ENCODE results near the gene ATP10D. TPM values are rescaled to one million over a fixed set of nuclear protein-coding genes. Genes with fewer than 3 reads are reported as not detected.
A peak's percentile ranks its signal among the peaks of the same experiment; 100 is the strongest.

The ATP10D gene
- total RNA-seq, 1 donor from 2014 or later, result 25.2 TPM

- Histone ChIP-seq H3K27ac (no peak overlapping the region), H3K4me3 (no peak overlapping the region), H3K9me3 (no peaks in the 10 kb centered on the region), H3K27me3 (ENCODE audit: low read depth) (no peaks in the 10 kb centered on the region), H3K36me3 (no peaks in the 10 kb centered on the region), H3K4me1 (peaks cover 12% of the 10 kb centered on the region)
- no peak for TF ChIP-seq CTCF (IDR thresholded peaks at IDR 0.05)
- intact Hi-C loops (cut with DNase I), result no loop called here
- no peak for ATAC-seq
- no peak for DNase-seq
Observed at GRCh38 chr4:47499700-47500099, 14.6 kb downstream of the ATP10D start.

GRCh38 chr4:47500776-47501175 lies 15.7 kb downstream of the ATP10D start:
- TF ChIP-seq CTCF (IDR thresholded peaks at IDR 0.05), result no peak

GRCh38 chr4:47505147-47505546 lies 20.1 kb downstream of the ATP10D start:
- Histone ChIP-seq H3K4me1 (peaks cover 3% of the 10 kb centered on the region), H3K36me3 (no peaks in the 10 kb centered on the region)
- TF ChIP-seq CTCF (IDR thresholded peaks at IDR 0.05), result no peak

More at GRCh38 chr4:47500776-47501175, 15.7 kb downstream of the ATP10D start:
- H3K36me3 ChIP-seq, result no peaks in the 10 kb centered on the region
- no peaks in the 10 kb centered on the region for H3K27me3 ChIP-seq (ENCODE audit: low read depth)
- DNase-seq (no peak), ATAC-seq (no peak)
- H3K9me3 ChIP-seq, result no peaks in the 10 kb centered on the region
- no peak overlapping the region for H3K4me3 ChIP-seq
- intact Hi-C loops (cut with DNase I), result no loop called here
- no peak overlapping the region for H3K27ac ChIP-seq
- peaks cover 12% of the 10 kb centered on the region for H3K4me1 ChIP-seq

GRCh38 chr4:47505666-47506065 lies 20.6 kb downstream of the ATP10D start:
- no peak for TF ChIP-seq CTCF (IDR thresholded peaks at IDR 0.05)
- no peaks in the 10 kb centered on the region for H3K27me3 ChIP-seq (ENCODE audit: low read depth)

More at GRCh38 chr4:47505147-47505546, 20.1 kb downstream of the ATP10D start:
- intact Hi-C loops (cut with DNase I), result no loop called here
- ATAC-seq (no peak), DNase-seq (no peak)
- Histone ChIP-seq H3K27ac (no peak overlapping the region), H3K4me3 (no peak overlapping the region), H3K27me3 (ENCODE audit: low read depth) (no peaks in the 10 kb centered on the region), H3K9me3 (no peaks in the 10 kb centered on the region)

GRCh38 chr4:47510506-47511143 lies 25.6 kb downstream of the ATP10D start:
- H3K27ac ChIP-seq, result peak overlapping the region; percentile 33
- peaks cover 19% of the 10 kb centered on the region for H3K4me1 ChIP-seq
- ATAC-seq (peak; percentile 59 to 72), DNase-seq (no peak)
- no peak overlapping the region for H3K4me3 ChIP-seq
- intact Hi-C loops (cut with DNase I), result no loop called here
- H3K36me3 ChIP-seq, result peaks cover 29% of the 10 kb centered on the region
- no peaks in the 10 kb centered on the region for H3K9me3 ChIP-seq
- peak; percentile 18 for TF ChIP-seq CTCF (IDR thresholded peaks at IDR 0.05)
- no peaks in the 10 kb centered on the region for H3K27me3 ChIP-seq (ENCODE audit: low read depth)

More at GRCh38 chr4:47505666-47506065, 20.6 kb downstream of the ATP10D start:
- ATAC-seq (no peak), DNase-seq (no peak)
- Histone ChIP-seq H3K4me1 (peaks cover 7% of the 10 kb centered on the region), H3K4me3 (no peak overlapping the region), H3K36me3 (no peaks in the 10 kb centered on the region), H3K27ac (no peak overlapping the region), H3K9me3 (no peaks in the 10 kb centered on the region)
- intact Hi-C loops (cut with DNase I), result no loop called here

Data from lower lobe of right lung (tissue), 2 donors.